Right forelimb (tissue), 1 donor: ENCODE data around the gene PPP2R1B.
"Not testable (repeated sequence)": the region's sequence is repeated elsewhere in the genome, so short reads cannot be mapped to it uniquely, and the experiment has no call there.

Experiments used
- DNase-seq: peaks from one replicate; pipeline ENCODE4 v3.0.0-alpha.2; 2018

PPP2R1B gene

GRCh38 chr11:111765984-111766833 lies at the start of gene PPP2R1B:
PPP2R1B (minus strand) TSS chr11:111766389; CDS start chr11:111766361, 28 bp downstream.
- peak; percentile 95 for DNase-seq

- DNase-seq, result no peak
Observed at GRCh38 chr11:111815489-111815888, 49.3 kb upstream of the PPP2R1B start.

DNA sequence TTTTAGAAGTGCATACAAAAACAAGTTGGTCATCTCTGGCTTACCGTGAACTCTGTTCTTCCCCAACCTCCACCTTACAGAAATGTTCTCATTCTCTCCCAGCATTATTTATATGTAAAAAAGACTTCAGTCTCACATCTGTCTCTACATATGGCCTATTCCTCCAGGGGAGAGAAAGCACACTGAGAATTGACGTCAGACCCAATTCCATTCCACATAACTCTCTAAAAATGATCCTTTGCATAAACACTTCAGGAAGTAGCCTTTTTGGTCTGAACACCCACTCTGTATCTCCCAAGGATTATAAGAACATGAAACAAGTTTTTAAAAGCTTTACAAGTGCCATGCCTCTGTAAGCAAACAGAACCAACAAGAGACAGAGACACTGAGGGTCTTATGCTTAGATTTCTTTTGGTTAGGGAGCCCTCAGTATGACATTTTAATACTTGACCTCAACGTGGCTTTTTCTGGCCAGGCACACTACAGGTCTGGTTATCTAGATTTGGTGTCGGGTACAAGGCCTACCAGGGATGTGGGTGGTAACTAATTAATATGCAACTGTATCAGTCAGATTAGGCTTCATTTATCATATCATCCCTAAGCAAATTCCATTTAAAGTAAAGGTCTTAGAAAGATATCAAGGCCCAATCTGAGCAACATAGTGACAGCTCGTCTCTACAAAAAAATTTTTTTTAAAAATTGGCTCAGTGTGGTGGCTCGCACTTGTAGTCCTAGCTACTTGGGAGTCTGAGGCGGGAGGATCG lies 48.5 kb upstream of the PPP2R1B start:
- no peak for DNase-seq

DNA sequence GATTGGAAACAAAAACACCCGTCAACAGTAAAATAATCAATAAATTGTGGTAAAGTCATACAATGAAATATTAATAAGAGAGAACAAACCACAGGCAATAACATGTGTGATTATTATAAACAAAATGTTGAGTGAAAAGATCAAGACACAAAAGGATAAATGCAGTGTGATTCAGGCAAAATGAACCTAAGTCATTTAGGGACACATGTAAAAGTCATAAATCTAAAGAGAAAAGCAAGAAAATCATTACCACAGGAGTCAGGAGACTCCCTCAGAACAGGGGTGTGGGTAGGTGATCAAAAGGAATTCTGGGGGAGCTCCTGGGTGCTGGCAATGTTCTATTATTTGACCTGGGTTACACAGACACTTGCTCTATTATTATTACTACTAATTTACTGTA lies 47.9 kb upstream of the PPP2R1B start:
- DNase-seq, result no peak

GRCh38 chr11:111812211-111812610 lies 46.0 kb upstream of the PPP2R1B start:
- no peak for DNase-seq

DNA sequence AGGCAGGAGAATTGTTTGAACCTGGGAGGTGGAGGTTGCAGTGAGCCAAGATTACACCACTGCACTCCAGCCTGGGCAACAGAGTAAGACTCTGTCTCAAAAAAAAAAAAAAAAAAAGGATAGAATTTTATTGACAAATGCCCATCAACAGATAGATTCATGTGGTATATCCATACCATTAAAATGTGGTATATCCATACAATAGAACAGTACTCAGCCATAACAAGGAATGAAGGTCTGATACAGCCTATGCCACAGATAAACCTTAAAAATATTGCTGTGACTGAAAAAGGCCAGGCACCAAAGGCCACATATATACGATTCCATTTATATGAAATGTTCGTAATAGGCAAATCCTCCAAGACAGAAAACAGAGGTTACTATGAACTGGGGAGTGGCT lies 45.3 kb upstream of the PPP2R1B start:
- no peak for DNase-seq

GRCh38 chr11:111808834-111809233 lies 42.6 kb upstream of the PPP2R1B start:
- DNase-seq, result no peak

DNA sequence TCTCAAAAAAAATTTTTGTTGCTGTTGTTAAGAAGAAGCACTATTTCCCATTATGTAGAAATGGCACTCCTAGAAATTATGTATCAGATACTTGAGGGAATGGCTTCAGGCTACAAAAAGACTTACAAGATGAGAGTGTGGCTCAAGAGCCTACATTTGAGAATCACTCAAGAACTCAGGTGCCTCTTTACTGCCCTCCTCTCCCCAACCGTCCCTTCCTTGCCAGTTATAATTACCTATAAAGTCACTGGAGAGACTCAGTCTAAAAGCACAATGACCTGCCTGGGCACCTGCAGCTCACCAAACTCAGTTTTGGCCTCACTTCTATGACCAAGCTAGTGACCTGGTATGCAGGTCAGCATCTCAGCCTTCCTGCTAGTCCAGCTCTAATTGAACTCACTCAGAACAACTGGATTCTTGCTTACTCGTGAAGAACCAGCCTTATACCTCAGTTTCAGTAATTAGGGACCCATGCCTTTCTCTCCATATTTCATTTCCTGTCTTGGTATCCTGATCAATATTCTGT lies 41.9 kb upstream of the PPP2R1B start:
- no peak for DNase-seq

DNA sequence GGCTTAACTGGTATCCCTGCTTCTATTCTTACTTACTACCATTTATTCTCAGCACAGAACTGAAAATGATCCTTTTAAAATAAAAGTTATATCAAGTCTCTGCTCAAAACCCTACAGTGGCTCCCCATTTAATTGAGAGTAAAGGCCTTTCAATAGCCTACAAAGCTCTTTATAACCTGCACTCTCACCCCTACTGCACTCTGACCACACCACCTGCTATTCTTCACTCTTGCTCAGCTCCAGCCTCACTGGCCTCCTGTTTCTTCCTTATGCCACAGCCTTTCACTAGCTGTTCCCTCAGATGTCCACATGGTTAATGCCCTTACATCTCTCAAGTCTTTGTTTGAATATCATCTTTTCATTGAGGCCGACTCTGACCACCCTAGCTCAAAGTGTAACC lies 40.9 kb upstream of the PPP2R1B start:
- no peak for DNase-seq

- DNase-seq, result no peak
Observed at GRCh38 chr11:111801135-111801534, 34.9 kb upstream of the PPP2R1B start.

DNA sequence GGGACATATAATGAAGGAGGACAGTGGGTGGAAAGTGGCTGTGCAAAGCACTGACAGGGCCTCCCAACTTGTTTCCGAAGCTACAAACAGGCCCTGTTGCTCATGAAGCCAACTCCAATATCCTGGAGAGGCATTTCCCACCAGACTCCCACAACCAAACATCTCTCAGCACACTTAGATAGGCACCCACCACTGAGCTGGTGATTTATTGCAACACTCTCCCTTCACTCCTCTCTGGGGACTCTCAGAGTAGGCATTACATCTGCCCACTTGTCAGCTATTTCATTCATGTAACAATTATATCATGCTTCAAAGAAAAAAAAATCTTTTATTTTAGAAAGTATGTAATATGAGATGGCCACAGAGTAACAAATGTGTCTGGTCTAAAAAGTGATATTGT lies 32.1 kb upstream of the PPP2R1B start:
- DNase-seq, result no peak

GRCh38 chr11:111797145-111797581 lies 31.0 kb upstream of the PPP2R1B start:
- DNase-seq, result no peak

DNA sequence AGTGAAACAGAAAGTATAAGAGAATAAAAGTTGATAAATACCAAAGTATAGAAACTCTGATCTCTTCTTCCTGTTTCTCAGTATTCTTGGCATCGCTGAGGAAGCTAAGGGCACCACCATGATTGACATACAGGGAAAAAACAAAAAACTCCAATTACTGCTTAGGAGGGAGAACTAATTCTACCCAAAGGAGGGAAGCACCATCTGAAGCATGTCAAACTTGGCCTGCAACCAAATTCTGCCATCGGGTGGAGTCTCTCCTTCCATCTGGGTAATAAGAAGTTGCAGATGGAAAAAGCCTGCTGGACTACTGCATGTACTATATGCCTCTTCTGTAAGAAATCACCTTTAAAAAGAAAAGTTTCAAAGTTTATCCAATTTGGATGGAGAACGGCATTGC lies 30.5 kb upstream of the PPP2R1B start:
- DNase-seq, result no peak

GRCh38 chr11:111795334-111795985 lies 29.3 kb upstream of the PPP2R1B start:
- DNase-seq, result no peak

- DNase-seq, result no peak
Observed at GRCh38 chr11:111793863-111794262, 27.7 kb upstream of the PPP2R1B start.

GRCh38 chr11:111792955-111793500 lies 26.8 kb upstream of the PPP2R1B start:
- no peak for DNase-seq

GRCh38 chr11:111792314-111792713 lies 26.1 kb upstream of the PPP2R1B start:
- DNase-seq, result no peak

- no peak for DNase-seq
Observed at GRCh38 chr11:111788464-111788863, 22.3 kb upstream of the PPP2R1B start.

DNA sequence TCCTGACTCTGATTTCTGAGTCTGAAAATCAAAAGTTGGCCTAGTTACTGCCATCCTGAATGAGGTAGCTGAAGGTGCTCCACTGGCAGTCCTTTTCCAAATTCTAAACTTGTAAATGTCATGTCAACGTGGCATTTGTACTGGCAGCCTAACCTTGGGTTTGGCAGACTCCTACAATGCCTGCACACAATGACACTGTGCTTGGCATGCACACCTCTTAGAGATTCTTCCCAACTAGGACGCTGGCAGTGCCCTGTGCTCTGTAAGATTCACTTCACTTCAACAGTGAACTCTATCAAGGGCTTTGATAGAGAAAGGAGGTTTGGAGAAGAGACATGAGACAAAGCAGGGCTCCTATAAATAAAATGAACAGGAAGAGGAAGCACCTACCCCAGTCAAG lies 21.9 kb upstream of the PPP2R1B start:
- DNase-seq, result no peak

GRCh38 chr11:111785886-111786412 lies 19.8 kb upstream of the PPP2R1B start:
- no peak for DNase-seq

GRCh38 chr11:111785076-111785475 lies 18.9 kb upstream of the PPP2R1B start:
- DNase-seq, result no peak

- DNase-seq, result not testable (repeated sequence)
Observed at GRCh38 chr11:111784311-111784710, 18.1 kb upstream of the PPP2R1B start.
